ENCODE data around the gene THSD7A.

GRCh38 chr7:11667810-11668185 is 164.2 kb downstream of the THSD7A start:
- TF ChIP-seq POLR2AphosphoS5 (IDR thresholded peaks at IDR 0.05; ENCODE audit: borderline replicate concordance, low read depth, low read length) (no peak), EZH2 (IDR thresholded peaks at IDR 0.05) (no peak), FOXP2 (optimal IDR thresholded peaks at IDR 0.05; ENCODE audit: control extremely low read depth, extremely low read length, insufficient read depth) (no peak)

Data from SK-N-MC (cell line).